Measurements from ENCODE around the gene NFASC. TPM values are rescaled to one million over a fixed set of nuclear protein-coding genes. Genes with fewer than 3 reads are reported as not detected.

Gene NFASC
- total and polyA plus RNA-seq, 2 experiments from 2014 or later = 3.9 to 11.7 TPM

DNA sequence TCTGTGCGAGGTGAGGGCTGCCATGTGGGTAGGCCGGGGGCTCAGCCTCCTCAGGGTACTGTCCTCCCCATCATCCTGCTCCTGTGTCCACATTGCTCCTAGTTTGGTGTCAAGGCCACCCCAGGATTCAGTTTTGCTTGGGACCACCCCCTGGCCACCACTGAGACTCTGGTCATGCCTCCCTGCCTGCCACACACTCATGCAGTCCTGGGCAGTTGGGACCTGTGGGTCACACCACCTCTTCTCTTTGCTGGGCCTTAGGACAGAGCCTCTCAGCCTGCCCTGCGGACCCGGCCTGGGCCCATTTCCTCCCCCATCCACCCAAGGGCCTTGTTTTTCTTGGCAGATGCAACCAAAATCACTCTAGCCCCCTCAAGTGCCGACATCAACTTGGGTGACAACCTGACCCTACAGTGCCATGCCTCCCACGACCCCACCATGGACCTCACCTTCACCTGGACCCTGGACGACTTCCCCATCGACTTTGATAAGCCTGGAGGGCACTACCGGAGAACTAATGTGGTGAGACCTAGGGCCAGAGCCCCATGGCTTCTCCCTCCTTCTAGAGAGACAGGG, 194.2 kb downstream of the NFASC start (continued):
- TF ChIP-seq, protein P1, sequence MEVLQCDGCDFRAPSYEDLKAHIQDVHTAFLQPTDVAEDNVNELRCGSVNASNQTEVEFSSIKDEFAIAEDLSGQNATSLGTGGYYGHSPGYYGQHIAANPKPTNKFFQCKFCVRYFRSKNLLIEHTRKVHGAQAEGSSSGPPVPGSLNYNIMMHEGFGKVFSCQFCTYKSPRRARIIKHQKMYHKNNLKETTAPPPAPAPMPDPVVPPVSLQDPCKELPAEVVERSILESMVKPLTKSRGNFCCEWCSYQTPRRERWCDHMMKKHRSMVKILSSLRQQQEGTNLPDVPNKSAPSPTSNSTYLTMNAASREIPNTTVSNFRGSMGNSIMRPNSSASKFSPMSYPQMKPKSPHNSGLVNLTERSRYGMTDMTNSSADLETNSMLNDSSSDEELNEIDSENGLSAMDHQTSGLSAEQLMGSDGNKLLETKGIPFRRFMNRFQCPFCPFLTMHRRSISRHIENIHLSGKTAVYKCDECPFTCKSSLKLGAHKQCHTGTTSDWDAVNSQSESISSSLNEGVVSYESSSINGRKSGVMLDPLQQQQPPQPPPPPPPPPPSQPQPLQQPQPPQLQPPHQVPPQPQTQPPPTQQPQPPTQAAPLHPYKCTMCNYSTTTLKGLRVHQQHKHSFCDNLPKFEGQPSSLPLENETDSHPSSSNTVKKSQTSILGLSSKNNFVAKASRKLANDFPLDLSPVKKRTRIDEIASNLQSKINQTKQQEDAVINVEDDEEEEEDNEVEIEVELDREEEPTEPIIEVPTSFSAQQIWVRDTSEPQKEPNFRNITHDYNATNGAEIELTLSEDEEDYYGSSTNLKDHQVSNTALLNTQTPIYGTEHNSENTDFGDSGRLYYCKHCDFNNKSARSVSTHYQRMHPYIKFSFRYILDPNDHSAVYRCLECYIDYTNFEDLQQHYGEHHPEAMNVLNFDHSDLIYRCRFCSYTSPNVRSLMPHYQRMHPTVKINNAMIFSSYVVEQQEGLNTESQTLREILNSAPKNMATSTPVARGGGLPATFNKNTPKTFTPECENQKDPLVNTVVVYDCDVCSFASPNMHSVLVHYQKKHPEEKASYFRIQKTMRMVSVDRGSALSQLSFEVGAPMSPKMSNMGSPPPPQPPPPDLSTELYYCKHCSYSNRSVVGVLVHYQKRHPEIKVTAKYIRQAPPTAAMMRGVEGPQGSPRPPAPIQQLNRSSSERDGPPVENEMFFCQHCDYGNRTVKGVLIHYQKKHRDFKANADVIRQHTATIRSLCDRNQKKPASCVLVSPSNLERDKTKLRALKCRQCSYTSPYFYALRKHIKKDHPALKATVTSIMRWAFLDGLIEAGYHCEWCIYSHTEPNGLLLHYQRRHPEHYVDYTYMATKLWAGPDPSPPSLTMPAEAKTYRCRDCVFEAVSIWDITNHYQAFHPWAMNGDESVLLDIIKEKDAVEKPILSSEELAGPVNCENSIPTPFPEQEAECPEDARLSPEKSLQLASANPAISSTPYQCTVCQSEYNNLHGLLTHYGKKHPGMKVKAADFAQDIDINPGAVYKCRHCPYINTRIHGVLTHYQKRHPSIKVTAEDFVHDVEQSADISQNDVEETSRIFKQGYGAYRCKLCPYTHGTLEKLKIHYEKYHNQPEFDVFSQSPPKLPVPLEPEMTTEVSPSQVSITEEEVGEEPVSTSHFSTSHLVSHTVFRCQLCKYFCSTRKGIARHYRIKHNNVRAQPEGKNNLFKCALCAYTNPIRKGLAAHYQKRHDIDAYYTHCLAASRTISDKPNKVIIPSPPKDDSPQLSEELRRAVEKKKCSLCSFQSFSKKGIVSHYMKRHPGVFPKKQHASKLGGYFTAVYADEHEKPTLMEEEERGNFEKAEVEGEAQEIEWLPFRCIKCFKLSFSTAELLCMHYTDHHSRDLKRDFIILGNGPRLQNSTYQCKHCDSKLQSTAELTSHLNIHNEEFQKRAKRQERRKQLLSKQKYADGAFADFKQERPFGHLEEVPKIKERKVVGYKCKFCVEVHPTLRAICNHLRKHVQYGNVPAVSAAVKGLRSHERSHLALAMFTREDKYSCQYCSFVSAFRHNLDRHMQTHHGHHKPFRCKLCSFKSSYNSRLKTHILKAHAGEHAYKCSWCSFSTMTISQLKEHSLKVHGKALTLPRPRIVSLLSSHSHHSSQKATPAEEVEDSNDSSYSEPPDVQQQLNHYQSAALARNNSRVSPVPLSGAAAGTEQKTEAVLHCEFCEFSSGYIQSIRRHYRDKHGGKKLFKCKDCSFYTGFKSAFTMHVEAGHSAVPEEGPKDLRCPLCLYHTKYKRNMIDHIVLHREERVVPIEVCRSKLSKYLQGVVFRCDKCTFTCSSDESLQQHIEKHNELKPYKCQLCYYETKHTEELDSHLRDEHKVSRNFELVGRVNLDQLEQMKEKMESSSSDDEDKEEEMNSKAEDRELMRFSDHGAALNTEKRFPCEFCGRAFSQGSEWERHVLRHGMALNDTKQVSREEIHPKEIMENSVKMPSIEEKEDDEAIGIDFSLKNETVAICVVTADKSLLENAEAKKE (CRISPR knock-in tag; IDR thresholded peaks at IDR 0.05) = no peak
- TF ChIP-seq POLR2AphosphoS5 (IDR thresholded peaks at IDR 0.05; ENCODE audit: low read depth) (no peak), STAT1 (IDR thresholded peaks at IDR 0.05; ENCODE audit: unreplicated experiment) (no peak)
- TF ChIP-seq, protein P2, sequence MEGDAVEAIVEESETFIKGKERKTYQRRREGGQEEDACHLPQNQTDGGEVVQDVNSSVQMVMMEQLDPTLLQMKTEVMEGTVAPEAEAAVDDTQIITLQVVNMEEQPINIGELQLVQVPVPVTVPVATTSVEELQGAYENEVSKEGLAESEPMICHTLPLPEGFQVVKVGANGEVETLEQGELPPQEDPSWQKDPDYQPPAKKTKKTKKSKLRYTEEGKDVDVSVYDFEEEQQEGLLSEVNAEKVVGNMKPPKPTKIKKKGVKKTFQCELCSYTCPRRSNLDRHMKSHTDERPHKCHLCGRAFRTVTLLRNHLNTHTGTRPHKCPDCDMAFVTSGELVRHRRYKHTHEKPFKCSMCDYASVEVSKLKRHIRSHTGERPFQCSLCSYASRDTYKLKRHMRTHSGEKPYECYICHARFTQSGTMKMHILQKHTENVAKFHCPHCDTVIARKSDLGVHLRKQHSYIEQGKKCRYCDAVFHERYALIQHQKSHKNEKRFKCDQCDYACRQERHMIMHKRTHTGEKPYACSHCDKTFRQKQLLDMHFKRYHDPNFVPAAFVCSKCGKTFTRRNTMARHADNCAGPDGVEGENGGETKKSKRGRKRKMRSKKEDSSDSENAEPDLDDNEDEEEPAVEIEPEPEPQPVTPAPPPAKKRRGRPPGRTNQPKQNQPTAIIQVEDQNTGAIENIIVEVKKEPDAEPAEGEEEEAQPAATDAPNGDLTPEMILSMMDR (conservative IDR thresholded peaks at IDR 0.05; ENCODE audit: low read depth in 2 of 2) = no peak

DNA sequence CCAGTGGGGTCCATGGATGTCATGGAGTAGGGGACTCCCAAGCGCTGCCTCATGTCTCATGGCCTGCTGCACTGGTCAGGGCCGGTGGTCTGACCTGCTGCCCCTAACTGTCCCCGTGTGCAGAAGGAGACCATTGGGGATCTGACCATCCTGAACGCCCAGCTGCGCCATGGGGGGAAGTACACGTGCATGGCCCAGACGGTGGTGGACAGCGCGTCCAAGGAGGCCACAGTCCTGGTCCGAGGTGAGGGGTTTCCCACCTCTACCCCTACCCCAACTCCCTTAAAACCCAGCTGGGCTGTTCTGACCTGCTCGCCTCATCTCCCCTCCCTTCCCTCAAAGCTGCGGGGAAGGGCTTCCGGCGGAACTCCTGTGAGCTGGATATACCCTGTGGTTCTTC, 195.0 kb downstream of the NFASC start:
- Mint-ChIP-seq H3K36me3 (ENCODE audit: low read depth) (no peaks in the 10 kb centered on the region), H3K9me3 (no peaks in the 10 kb centered on the region; the same call in 2 of the 3 replicates), H3K27me3 (ENCODE audit: insufficient read depth, low read depth, poor library complexity) (peaks cover 10% of the 10 kb centered on the region), H3K27ac (no peak overlapping the region), H3K4me3 (no peak overlapping the region), H3K4me1 (peaks cover 14% of the 10 kb centered on the region)
- Histone ChIP-seq H3K9me2 (ENCODE audit: insufficient read depth) (no peaks in the 10 kb centered on the region), H3K4me3 (no peak overlapping the region), H3K79me2 (replicated peaks; ENCODE audit: insufficient read depth) (no peaks in the 10 kb centered on the region), H4K20me1 (replicated peaks; ENCODE audit: insufficient read depth) (no peaks in the 10 kb centered on the region), H3K27ac (ENCODE audit: low read depth) (no peak overlapping the region), H2AFZ (no peak overlapping the region), H3K4me2 (no peak overlapping the region), H3K27me3 (ENCODE audit: insufficient read depth) (no peaks in the 10 kb centered on the region), H3K36me3 (ENCODE audit: insufficient read depth) (no peaks in the 10 kb centered on the region), H3F3A (replicated peaks; ENCODE audit: low read depth) (no peaks in the 10 kb centered on the region), H3K4me1 (ENCODE audit: insufficient read depth) (no peaks in the 10 kb centered on the region)
- no peak for DNase-seq (ENCODE audit: low spot score)
- ATAC-seq = no peak
- TF ChIP-seq EZH2 (IDR thresholded peaks at IDR 0.05; ENCODE audit: low read depth, unreplicated experiment) = no peak
- TF ChIP-seq, protein P2 (conservative IDR thresholded peaks at IDR 0.05; ENCODE audit: low read depth in 2 of 2) = no peak
- TF ChIP-seq CREB1 (CRISPR knock-in tag; IDR thresholded peaks at IDR 0.05; ENCODE audit: low read depth) = no peak
- no peak for TF ChIP-seq ZNF114 (CRISPR knock-in tag; IDR thresholded peaks at IDR 0.05)
- no peak for TF ChIP-seq POLR2AphosphoS5 (IDR thresholded peaks at IDR 0.05; ENCODE audit: low read depth)
- no peak for TF ChIP-seq STAT1 (IDR thresholded peaks at IDR 0.05; ENCODE audit: unreplicated experiment)
- no peak for TF ChIP-seq NANOG (IDR thresholded peaks at IDR 0.05; ENCODE audit: borderline replicate concordance)
- no peak for TF ChIP-seq EZH2phosphoT487 (IDR thresholded peaks at IDR 0.05; ENCODE audit: unreplicated experiment)
